Nephron progenitor cell (in vitro differentiated cells): ENCODE data around the gene AGK.

ENCODE experiments used
- DNase-seq: peaks from one replicate; pipeline ENCODE4 v3.0.0; 2021
- H3K27ac Mint-ChIP-seq: 2 replicates; pipeline ENCODE4 v1.8.0; 2021; ENCODE audit warnings: mild to moderate bottlenecking, moderate library complexity, mixed read lengths
- H3K27me3 Mint-ChIP-seq: 2 replicates; pipeline ENCODE4 v1.8.0; 2021; ENCODE audit warnings: mild to moderate bottlenecking, low read depth, mixed read lengths; ENCODE audit not compliant: poor library complexity
- H3K36me3 Mint-ChIP-seq: 2 replicates; pipeline ENCODE4 v1.8.0; 2021; ENCODE audit warnings: low read depth, mixed read lengths
- H3K4me1 Mint-ChIP-seq: 2 replicates; pipeline ENCODE4 v1.8.0; 2021; ENCODE audit warnings: mixed read lengths
- H3K4me3 Mint-ChIP-seq: 2 replicates; pipeline ENCODE4 v1.8.0; 2021; ENCODE audit warnings: mild to moderate bottlenecking, moderate library complexity, mixed read lengths
- H3K9me3 Mint-ChIP-seq: 2 replicates; pipeline ENCODE4 v1.8.0; 2021; ENCODE audit warnings: mild to moderate bottlenecking, moderate library complexity, mixed read lengths
- TF ChIP-seq, protein P1 (sequence below): fragments of 200-600 bp; sonication (generic); IDR thresholded peaks from 2 replicates; pipeline ENCODE4 v1.5.0; 2021; ENCODE audit warnings: antibody characterized with exemption

The AGK gene

DNA sequence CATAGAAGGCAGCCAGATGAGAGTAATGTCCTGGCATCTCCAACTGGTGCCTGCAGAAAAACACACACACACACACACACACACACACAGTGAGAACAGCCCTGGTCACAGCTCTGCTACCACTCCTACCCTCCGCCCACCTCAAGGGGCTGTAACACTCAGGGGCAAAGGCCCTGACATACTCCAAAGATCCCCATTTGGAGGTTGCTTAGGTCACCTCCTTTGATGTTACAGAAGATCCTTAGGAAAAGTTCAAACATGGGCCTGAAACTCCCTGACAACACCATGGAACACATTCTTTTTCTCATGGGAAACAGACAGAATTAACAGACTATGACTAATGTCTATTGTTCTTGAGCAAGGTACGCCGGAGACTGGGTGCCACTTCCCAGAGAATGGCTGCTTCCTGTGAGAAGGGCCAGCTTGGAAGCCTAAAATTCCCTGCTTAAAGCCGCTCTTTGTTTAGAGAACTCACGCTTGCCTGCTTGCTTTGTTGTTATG is 123.0 kb downstream of the AGK start:
- peak overlapping the region; percentile 95 for H3K27ac Mint-ChIP-seq
- H3K4me3 Mint-ChIP-seq, result no peak overlapping the region

DNA sequence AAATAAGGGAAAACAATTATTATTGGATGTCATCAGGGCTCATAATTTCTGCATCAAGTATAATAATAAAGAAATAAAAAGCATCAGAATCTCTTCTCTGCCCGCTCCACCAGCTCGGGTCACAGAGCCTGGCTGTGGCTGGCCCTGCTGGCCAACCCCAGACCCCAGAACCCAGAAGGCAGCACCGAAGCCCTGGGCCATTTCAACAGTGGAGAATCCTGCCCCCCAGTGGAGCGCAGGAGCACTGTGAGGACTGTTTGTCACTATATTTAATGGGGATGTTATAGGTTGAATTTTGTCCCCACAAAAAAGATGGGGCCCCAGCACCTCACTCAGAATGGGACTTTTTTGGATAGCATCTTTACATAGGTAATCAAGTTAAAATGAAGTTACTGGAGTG is 123.5 kb downstream of the AGK start:
- Mint-ChIP-seq H3K36me3 (peaks cover 46% of the 10 kb centered on the region), H3K4me1 (peaks cover 11% of the 10 kb centered on the region), H3K4me3 (no peak overlapping the region), H3K27me3 (no peaks in the 10 kb centered on the region), H3K27ac (peak overlapping the region; percentile 95), H3K9me3 (peaks cover 8% of the 10 kb centered on the region)
- TF ChIP-seq, protein P1, sequence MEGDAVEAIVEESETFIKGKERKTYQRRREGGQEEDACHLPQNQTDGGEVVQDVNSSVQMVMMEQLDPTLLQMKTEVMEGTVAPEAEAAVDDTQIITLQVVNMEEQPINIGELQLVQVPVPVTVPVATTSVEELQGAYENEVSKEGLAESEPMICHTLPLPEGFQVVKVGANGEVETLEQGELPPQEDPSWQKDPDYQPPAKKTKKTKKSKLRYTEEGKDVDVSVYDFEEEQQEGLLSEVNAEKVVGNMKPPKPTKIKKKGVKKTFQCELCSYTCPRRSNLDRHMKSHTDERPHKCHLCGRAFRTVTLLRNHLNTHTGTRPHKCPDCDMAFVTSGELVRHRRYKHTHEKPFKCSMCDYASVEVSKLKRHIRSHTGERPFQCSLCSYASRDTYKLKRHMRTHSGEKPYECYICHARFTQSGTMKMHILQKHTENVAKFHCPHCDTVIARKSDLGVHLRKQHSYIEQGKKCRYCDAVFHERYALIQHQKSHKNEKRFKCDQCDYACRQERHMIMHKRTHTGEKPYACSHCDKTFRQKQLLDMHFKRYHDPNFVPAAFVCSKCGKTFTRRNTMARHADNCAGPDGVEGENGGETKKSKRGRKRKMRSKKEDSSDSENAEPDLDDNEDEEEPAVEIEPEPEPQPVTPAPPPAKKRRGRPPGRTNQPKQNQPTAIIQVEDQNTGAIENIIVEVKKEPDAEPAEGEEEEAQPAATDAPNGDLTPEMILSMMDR, result peak; percentile 25
- peak; percentile 20 for DNase-seq

More for the DNA sequence above, 123.0 kb downstream of the AGK start:
- Mint-ChIP-seq H3K9me3 (peaks cover 8% of the 10 kb centered on the region), H3K4me1 (peaks cover 11% of the 10 kb centered on the region), H3K36me3 (peaks cover 46% of the 10 kb centered on the region), H3K27me3 (no peaks in the 10 kb centered on the region)
- TF ChIP-seq, protein P1, result no peak
- DNase-seq, result no peak

DNA sequence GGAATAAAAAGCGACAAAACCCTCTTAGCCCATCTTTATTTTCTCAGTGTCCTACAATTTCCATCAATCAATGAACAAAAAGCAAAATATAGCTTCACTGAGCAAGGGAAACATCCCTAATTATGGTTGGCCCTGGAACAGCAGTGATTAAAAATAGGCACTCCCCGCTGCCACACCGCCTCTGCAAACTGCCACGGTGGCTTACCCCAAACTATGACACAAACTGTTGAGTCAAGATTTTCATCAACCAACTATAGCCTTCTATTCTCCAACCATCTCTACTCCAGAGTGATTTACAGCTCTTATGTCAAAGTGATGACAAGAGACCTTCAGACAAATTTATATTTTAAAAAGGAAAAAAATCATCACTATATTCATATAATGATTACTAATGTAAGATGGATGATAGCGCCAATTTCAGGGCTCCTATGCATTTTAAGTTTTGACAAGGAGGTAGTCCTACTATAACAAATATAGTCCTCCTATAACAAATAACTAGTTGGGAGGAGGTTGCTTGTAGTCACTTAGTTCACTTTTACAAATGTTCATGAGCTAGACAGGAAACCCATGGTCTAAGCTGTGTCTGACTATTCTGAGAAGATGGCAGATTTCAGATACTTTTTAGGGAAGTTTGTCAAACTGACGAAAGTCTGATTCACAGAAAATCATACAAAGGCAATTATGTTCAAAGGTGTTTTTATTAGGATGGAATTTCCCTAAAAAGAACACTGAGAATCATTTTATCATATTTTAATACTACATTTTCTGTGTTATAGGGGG is 124.4 kb downstream of the AGK start:
- H3K4me3 Mint-ChIP-seq, result no peak overlapping the region
- peaks cover 40% of the 10 kb centered on the region for H3K36me3 Mint-ChIP-seq
- TF ChIP-seq, protein P1, result no peak
- DNase-seq, result no peak
- no peaks in the 10 kb centered on the region for H3K27me3 Mint-ChIP-seq
- peaks cover 11% of the 10 kb centered on the region for H3K4me1 Mint-ChIP-seq
- H3K9me3 Mint-ChIP-seq, result peaks cover 8% of the 10 kb centered on the region
- peak overlapping the region; percentile 30 for H3K27ac Mint-ChIP-seq

DNA sequence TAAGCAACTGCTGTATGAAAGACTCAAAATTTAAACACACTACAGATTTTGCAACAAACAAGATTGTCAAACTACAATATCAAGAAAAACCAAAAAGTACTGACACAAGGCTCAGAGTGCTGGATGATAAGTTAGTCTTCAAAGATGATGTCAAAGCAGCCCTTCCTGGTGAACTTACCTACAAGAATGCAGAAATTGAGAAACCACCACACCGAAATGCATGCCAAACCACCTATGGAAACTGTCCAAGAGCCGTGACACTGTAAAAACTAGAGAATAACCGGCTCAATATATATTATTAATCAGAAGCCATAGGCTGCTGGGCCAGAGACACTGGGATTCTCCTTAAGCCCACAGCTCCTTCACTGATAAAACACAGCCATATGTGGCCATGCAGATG is 125.4 kb downstream of the AGK start:
- DNase-seq, result no peak
- peaks cover 5% of the 10 kb centered on the region for H3K9me3 Mint-ChIP-seq
- peaks cover 42% of the 10 kb centered on the region for H3K36me3 Mint-ChIP-seq
- H3K4me1 Mint-ChIP-seq, result peaks cover 11% of the 10 kb centered on the region
- no peak overlapping the region for H3K4me3 Mint-ChIP-seq
- TF ChIP-seq, protein P1, result no peak
- H3K27me3 Mint-ChIP-seq, result no peaks in the 10 kb centered on the region
- no peak overlapping the region for H3K27ac Mint-ChIP-seq

DNA sequence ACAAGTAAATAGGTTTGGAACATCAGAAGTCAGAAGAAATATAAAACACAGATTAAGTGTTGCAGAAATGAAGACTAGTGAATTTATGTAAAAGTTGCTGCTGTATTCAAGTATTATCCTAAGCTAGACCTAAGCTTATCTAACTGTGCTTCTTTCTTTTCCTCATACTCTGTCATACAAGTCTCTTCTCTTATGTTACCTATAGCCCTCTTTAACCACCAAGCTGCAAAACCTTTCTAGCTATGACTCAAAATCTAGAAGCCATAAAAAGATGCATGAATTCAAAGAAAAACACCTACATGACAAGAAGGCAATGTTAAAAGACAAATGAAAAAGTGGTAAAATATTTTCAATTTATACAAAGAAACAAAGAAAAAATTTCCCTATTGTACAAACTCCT is 127.8 kb downstream of the AGK start:
- Mint-ChIP-seq H3K27ac (no peak overlapping the region), H3K9me3 (no peaks in the 10 kb centered on the region), H3K36me3 (peaks cover 38% of the 10 kb centered on the region), H3K27me3 (no peaks in the 10 kb centered on the region), H3K4me3 (no peak overlapping the region), H3K4me1 (peaks cover 9% of the 10 kb centered on the region)
- DNase-seq, result no peak
- TF ChIP-seq, protein P1, result no peak
